Retina (tissue), 1 donor: ENCODE results near the gene BLOC1S1.

ENCODE experiments used
- DNase-seq: peaks from one replicate; pipeline ENCODE4 v3.0.0-alpha.2; 2016

BLOC1S1 gene

GRCh38 chr12:55728939-55729818 is 13.3 kb downstream of the BLOC1S1 start, which contains the start of gene CD63:
TSS of gene CD63 (minus strand) at chr12:55729009. CDS start at chr12:55728341, 668 bp downstream.
- DNase-seq, result peak; percentile 92

- peak; percentile 89 for DNase-seq
Measured at GRCh38 chr12:55729819-55730818, 14.3 kb downstream of the BLOC1S1 start.

GRCh38 chr12:55732288-55732687 is 16.4 kb downstream of the BLOC1S1 start:
- DNase-seq, result no peak

GRCh38 chr12:55733021-55733555 is 17.2 kb downstream of the BLOC1S1 start:
- no peak for DNase-seq

GRCh38 chr12:55733858-55734257 is 18.0 kb downstream of the BLOC1S1 start:
- DNase-seq, result no peak

- no peak for DNase-seq
Measured at GRCh38 chr12:55734595-55734994, 18.7 kb downstream of the BLOC1S1 start.

GRCh38 chr12:55736076-55736475 is 20.2 kb downstream of the BLOC1S1 start:
- no peak for DNase-seq

- peak; percentile 67 for DNase-seq
Measured at GRCh38 chr12:55736780-55737580, 21.1 kb downstream of the BLOC1S1 start.

- no peak for DNase-seq
Measured at GRCh38 chr12:55737581-55738122, 21.8 kb downstream of the BLOC1S1 start.

GRCh38 chr12:55738123-55739024 is 22.5 kb downstream of the BLOC1S1 start:
- DNase-seq, result peak; percentile 94

GRCh38 chr12:55739025-55739378 is 23.2 kb downstream of the BLOC1S1 start:
- no peak for DNase-seq

GRCh38 chr12:55741931-55742680 is 26.3 kb downstream of the BLOC1S1 start:
- DNase-seq, result peak; percentile 51

- peak; percentile 82 for DNase-seq
Measured at GRCh38 chr12:55742719-55743405, 27.0 kb downstream of the BLOC1S1 start, which contains the start of gene GDF11. TSS of gene GDF11 (plus strand) at chr12:55743122. CDS start at chr12:55743317, 195 bp downstream.

- peak; percentile 80 for DNase-seq
Measured at GRCh38 chr12:55743406-55744339, 27.8 kb downstream of the BLOC1S1 start.

GRCh38 chr12:55744340-55745030 is 28.6 kb downstream of the BLOC1S1 start:
- DNase-seq, result no peak

- DNase-seq, result peak; percentile 80
Measured at GRCh38 chr12:55745361-55746173, 29.7 kb downstream of the BLOC1S1 start.
